KMS-11 (cell line): ENCODE measurements around the gene RNF220.

Source experiments
- H2AFZ ChIP-seq: fragments of 200-600 bp; sonication (generic); 2 replicates; pipeline ENCODE4 v1.6.1; 2016; ENCODE audit warnings: antibody characterized with exemption, mixed run types, low read depth
- H3K27ac ChIP-seq: fragments of 200-600 bp; sonication (generic); 2 replicates; pipeline ENCODE4 v1.6.1; 2016; ENCODE audit warnings: mild to moderate bottlenecking, mixed run types
- H3K27me3 ChIP-seq: fragments of 200-600 bp; sonication (generic); 2 replicates; pipeline ENCODE4 v1.6.1; 2017; ENCODE audit warnings: mild to moderate bottlenecking, low read depth, mixed run types, moderate library complexity; ENCODE audit not compliant: insufficient read depth
- H3K36me3 ChIP-seq: fragments of 200-600 bp; sonication (generic); 2 replicates; pipeline ENCODE4 v1.6.1; 2017; ENCODE audit warnings: mild to moderate bottlenecking, mixed run types; ENCODE audit not compliant: insufficient read depth
- H3K4me1 ChIP-seq: fragments of 200-600 bp; sonication (generic); 2 replicates; pipeline ENCODE4 v1.6.1; 2016; ENCODE audit warnings: mild to moderate bottlenecking, low read depth, mixed run types; ENCODE audit not compliant: poor library complexity, severe bottlenecking
- H3K4me2 ChIP-seq: fragments of 200-600 bp; sonication (generic); 2 replicates; pipeline ENCODE4 v1.7.0; 2016; ENCODE audit warnings: mild to moderate bottlenecking, mixed run types
- H3K4me3 ChIP-seq: fragments of 200-600 bp; sonication (generic); IDR thresholded peaks from 2 replicates; pipeline ENCODE4 v1.6.1; 2017; ENCODE audit warnings: low read depth, low read length, mixed read lengths; ENCODE audit not compliant: insufficient read depth
- H3K79me2 ChIP-seq: fragments of 200-600 bp; sonication (generic); 2 replicates; pipeline ENCODE4 v1.6.1; 2016; ENCODE audit warnings: low read depth, mixed run types; ENCODE audit not compliant: insufficient read depth
- H3K9ac ChIP-seq: fragments of 200-600 bp; sonication (generic); 2 replicates; pipeline ENCODE4 v1.6.1; 2016; ENCODE audit warnings: mild to moderate bottlenecking, mixed run types
- H4K20me1 ChIP-seq: fragments of 200-600 bp; sonication (generic); 2 replicates; pipeline ENCODE4 v1.6.1; 2016; ENCODE audit warnings: mild to moderate bottlenecking, mixed run types; ENCODE audit not compliant: insufficient read depth
- TF ChIP-seq, protein P1 (sequence below): fragments of 200-600 bp; sonication (generic); conservative IDR thresholded peaks from 2 replicates; pipeline ENCODE4 v1.6.1; 2017; ENCODE audit warnings: low read depth, mild to moderate bottlenecking, antibody characterized with exemption, low read length, moderate library complexity, mixed read lengths

RNF220 gene

DNA sequence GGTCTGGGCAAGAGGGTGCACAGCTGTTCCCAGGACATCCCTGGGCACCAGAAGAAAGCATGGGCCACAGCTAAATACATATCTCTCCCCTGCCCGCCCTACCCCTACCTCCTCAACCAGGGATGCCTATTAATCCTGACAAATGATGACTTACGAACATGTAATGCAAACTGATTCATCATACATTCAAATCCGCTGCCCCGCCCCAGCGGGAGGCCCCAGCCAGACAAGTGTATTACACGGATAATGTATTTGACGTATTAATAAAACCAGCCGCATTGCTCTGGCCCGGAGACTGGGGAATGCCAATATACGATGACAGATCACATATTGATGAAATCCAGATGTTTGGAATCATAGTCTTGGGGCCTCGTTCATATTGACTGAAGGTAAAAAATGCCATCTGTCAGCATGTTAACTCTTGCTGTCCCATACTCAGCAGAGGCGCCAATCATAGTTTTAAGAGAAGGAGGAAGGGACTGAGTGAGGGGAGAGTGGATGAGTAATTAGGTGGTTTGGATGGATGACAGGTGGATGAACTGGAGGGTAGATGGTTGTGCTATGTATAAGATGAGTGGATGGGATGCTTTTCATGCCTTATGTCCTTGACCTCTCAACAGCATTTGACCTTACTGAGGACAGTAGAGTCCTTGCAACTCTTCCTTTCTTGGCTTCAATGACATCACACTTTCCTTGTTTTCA, 201.0 kb downstream of the RNF220 start:
- Histone ChIP-seq H3K36me3 (no peaks in the 10 kb centered on the region), H3K4me2 (no peak overlapping the region)

GRCh38 chr1:44606701-44607281, 201.7 kb downstream of the RNF220 start:
- H3K27ac ChIP-seq: no peak overlapping the region
- H3K27me3 ChIP-seq: no peaks in the 10 kb centered on the region
- TF ChIP-seq, protein P1, sequence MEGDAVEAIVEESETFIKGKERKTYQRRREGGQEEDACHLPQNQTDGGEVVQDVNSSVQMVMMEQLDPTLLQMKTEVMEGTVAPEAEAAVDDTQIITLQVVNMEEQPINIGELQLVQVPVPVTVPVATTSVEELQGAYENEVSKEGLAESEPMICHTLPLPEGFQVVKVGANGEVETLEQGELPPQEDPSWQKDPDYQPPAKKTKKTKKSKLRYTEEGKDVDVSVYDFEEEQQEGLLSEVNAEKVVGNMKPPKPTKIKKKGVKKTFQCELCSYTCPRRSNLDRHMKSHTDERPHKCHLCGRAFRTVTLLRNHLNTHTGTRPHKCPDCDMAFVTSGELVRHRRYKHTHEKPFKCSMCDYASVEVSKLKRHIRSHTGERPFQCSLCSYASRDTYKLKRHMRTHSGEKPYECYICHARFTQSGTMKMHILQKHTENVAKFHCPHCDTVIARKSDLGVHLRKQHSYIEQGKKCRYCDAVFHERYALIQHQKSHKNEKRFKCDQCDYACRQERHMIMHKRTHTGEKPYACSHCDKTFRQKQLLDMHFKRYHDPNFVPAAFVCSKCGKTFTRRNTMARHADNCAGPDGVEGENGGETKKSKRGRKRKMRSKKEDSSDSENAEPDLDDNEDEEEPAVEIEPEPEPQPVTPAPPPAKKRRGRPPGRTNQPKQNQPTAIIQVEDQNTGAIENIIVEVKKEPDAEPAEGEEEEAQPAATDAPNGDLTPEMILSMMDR: no peak
- H2AFZ ChIP-seq: no peak overlapping the region
- H3K79me2 ChIP-seq: no peaks in the 10 kb centered on the region
- H4K20me1 ChIP-seq: no peaks in the 10 kb centered on the region
- no peaks in the 10 kb centered on the region for H3K36me3 ChIP-seq
- no peaks in the 10 kb centered on the region for H3K4me1 ChIP-seq
- no peak overlapping the region for H3K9ac ChIP-seq
- no peak overlapping the region for H3K4me3 ChIP-seq
- H3K4me2 ChIP-seq: no peak overlapping the region

More for the DNA sequence above, 201.0 kb downstream of the RNF220 start:
- Histone ChIP-seq H3K79me2 (no peaks in the 10 kb centered on the region), H3K4me3 (no peak overlapping the region), H2AFZ (no peak overlapping the region), H3K9ac (no peak overlapping the region), H3K27me3 (no peaks in the 10 kb centered on the region), H3K27ac (no peak overlapping the region), H4K20me1 (no peaks in the 10 kb centered on the region), H3K4me1 (no peaks in the 10 kb centered on the region)
- TF ChIP-seq, protein P1: no peak

GRCh38 chr1:44608141-44608540, 203.1 kb downstream of the RNF220 start:
- Histone ChIP-seq H3K79me2 (no peaks in the 10 kb centered on the region), H3K27me3 (no peaks in the 10 kb centered on the region), H3K4me3 (no peak overlapping the region), H3K27ac (no peak overlapping the region), H3K4me1 (no peaks in the 10 kb centered on the region), H3K4me2 (no peak overlapping the region), H3K36me3 (no peaks in the 10 kb centered on the region), H2AFZ (no peak overlapping the region), H4K20me1 (no peaks in the 10 kb centered on the region), H3K9ac (no peak overlapping the region)
- TF ChIP-seq, protein P1: peak; percentile 26; the same call in 1 of the 2 replicates

DNA sequence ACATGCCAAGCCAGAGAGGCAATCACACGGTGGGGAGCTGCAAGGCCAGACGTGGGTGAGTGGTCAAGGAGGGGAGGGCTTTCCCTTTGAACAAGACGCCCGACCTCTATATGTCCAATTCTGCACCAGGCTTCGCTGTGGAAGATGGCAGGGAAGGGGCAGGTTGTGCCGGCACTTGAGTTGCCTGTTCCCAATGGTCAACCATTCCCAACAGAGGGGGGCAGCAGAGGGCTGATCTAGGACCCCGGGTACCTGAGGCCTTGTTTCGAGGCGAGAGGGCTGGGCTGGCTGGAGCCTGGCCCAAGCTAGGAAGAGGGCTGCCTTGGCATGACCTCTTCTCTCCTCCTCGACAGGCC, 204.3 kb downstream of the RNF220 start:
- Histone ChIP-seq H3K27me3 (no peaks in the 10 kb centered on the region), H2AFZ (no peak overlapping the region), H3K36me3 (no peaks in the 10 kb centered on the region), H3K27ac (no peak overlapping the region), H3K4me3 (no peak overlapping the region), H4K20me1 (no peaks in the 10 kb centered on the region), H3K4me2 (no peak overlapping the region), H3K79me2 (no peaks in the 10 kb centered on the region), H3K4me1 (no peaks in the 10 kb centered on the region), H3K9ac (no peak overlapping the region)
- TF ChIP-seq, protein P1: 0 out of 2 replicates have a peak, but pooled peaks have one; percentile 25
